HepG2 (cell line): ENCODE results near the gene PPY. TPM values are rescaled to one million over a fixed set of nuclear protein-coding genes. Genes with fewer than 3 reads are reported as not detected.
"Not testable (repeated sequence)": the region's sequence is repeated elsewhere in the genome, so short reads cannot be mapped to it uniquely, and the experiment has no call there.

Experiments used
- AHDC1 ChIP-seq: sonication (generic); formaldehyde crosslinking; IDR thresholded peaks from 2 replicates; pipeline ENCODE4 v1.5.1; 2020; ENCODE audit warnings: mild to moderate bottlenecking, missing genetic modification reagents, borderline replicate concordance
- ATF6 ChIP-seq: sonication (generic); formaldehyde crosslinking; conservative IDR thresholded peaks from 2 replicates; pipeline ENCODE4 v1.4.0; 2020; ENCODE audit warnings: missing genetic modification reagents
- BCL6 ChIP-seq: IDR thresholded peaks from 2 replicates; pipeline ENCODE4 v1.6.1; 2016; ENCODE audit warnings: missing genetic modification reagents, missing compliant biosample characterization
- FOXA3 ChIP-seq: IDR thresholded peaks from 2 replicates; pipeline ENCODE4 v1.6.1; 2016; ENCODE audit warnings: missing genetic modification reagents, missing compliant biosample characterization
- IRF2 ChIP-seq: IDR thresholded peaks from 2 replicates; pipeline ENCODE4 v1.6.1; 2018; ENCODE audit warnings: missing genetic modification reagents, missing compliant biosample characterization
- LCORL ChIP-seq, 2 experiments: fragments of 450-650 bp in 1 of 2; sonication (generic) in 1 of 2; formaldehyde crosslinking in 1 of 2; IDR thresholded peaks; 2 replicates each; pipeline versions ENCODE4 v1.5.0 to v1.6.1; 2017 to 2020; ENCODE audit warnings: antibody characterized with exemption in 1 of 2, missing genetic modification reagents in 1 of 2
- NR2F1 ChIP-seq, 2 experiments: fragments of 450-650 bp in 1 of 2; formaldehyde crosslinking in 1 of 2; IDR thresholded peaks; 2 replicates each; pipeline versions ENCODE4 v1.5.0 to v1.6.1; 2016 to 2020; ENCODE audit warnings: mild to moderate bottlenecking in 1 of 2, missing compliant biosample characterization in 1 of 2, missing genetic modification reagents in 1 of 2, moderate library complexity in 1 of 2
- RFX1 ChIP-seq: fragments of 450-650 bp; IDR thresholded peaks from 2 replicates; pipeline ENCODE4 v1.6.1; 2017
- RNF2 ChIP-seq: fragments of 450-650 bp; conservative IDR thresholded peaks from 2 replicates; pipeline ENCODE4 v1.6.1; 2016; ENCODE audit warnings: low read depth
- SALL1 ChIP-seq: sonication (generic); formaldehyde crosslinking; IDR thresholded peaks from 2 replicates; pipeline ENCODE4 v1.8.0; 2022; ENCODE audit warnings: mild to moderate bottlenecking, missing genetic modification reagents
- THAP11 ChIP-seq: IDR thresholded peaks from 2 replicates; pipeline ENCODE4 v1.6.1; 2016; ENCODE audit warnings: missing biosample characterization, missing genetic modification reagents
- ZBTB25 ChIP-seq: IDR thresholded peaks from 2 replicates; pipeline ENCODE4 v1.6.1; 2018; ENCODE audit warnings: missing genetic modification reagents
- ZMYM2 ChIP-seq: sonication (generic); formaldehyde crosslinking; IDR thresholded peaks from 2 replicates; pipeline ENCODE4 v1.8.0; 2022; ENCODE audit warnings: mild to moderate bottlenecking, missing genetic modification reagents
- ZNF124 ChIP-seq: sonication (generic); formaldehyde crosslinking; IDR thresholded peaks from 2 replicates; pipeline ENCODE4 v1.4.0; 2020; ENCODE audit warnings: missing genetic modification reagents
- ZNF331 ChIP-seq: sonication (generic); formaldehyde crosslinking; IDR thresholded peaks from 2 replicates; pipeline ENCODE4 v1.4.0; 2020; ENCODE audit warnings: missing genetic modification reagents
- ZNF333 ChIP-seq: sonication (generic); formaldehyde crosslinking; IDR thresholded peaks from 2 replicates; pipeline ENCODE4 v1.4.0; 2020; ENCODE audit warnings: mild to moderate bottlenecking, missing genetic modification reagents, borderline replicate concordance
- ZNF512B ChIP-seq: sonication (generic); formaldehyde crosslinking; IDR thresholded peaks from 2 replicates; pipeline ENCODE4 v1.5.1; 2020; ENCODE audit warnings: missing genetic modification reagents, mild to moderate bottlenecking, borderline replicate concordance
- polyA plus RNA-seq, 8 experiments: library from polyadenylated mRNA; depleted of rRNA in 3 of 8; stranded (reverse) in 7 of 8; unstranded in 1 of 8; fragments of >200 nt; fragmentation: Illumina TruSeq in 4 of 8; extraction: Trizol in 4 of 8; gene quantifications; 2 replicates each; pipeline versions ENCODE4 v1.2.1 to v1.2.3, GENCODE V29; 2011 to 2016; ENCODE audit warnings: low read depth in 4 of 8, missing spikeins in 1 of 8, mixed read lengths in 1 of 8; ENCODE audit not compliant: insufficient read depth in 1 of 8
- total RNA-seq, 5 experiments: library from RNA; depleted of rRNA; stranded (reverse); fragments of >200 nt; fragmentation: Illumina TruSeq; extraction: Trizol; gene quantifications; 2 replicates each; pipeline ENCODE4 v1.2.3, GENCODE V29; 2016; ENCODE audit warnings: low read depth in 1 of 5

Gene PPY
- total and polyA plus RNA-seq, 2 of the 13 experiments (the other 11 are each of a cell fraction or from before 2014, with no cell fraction given), result not detected

- peak; percentile 83; the same call in 1 of the 2 replicates for TF ChIP-seq AHDC1 (CRISPR knock-in tag)
- TF ChIP-seq ATF6 (CRISPR knock-in tag), result 0 out of 2 replicates have a peak, but pooled peaks have one; percentile 26
- peak; percentile 56 for TF ChIP-seq BCL6
- peak; percentile 45; the same call in 1 of the 2 replicates for TF ChIP-seq IRF2 (CRISPR knock-in tag)
- TF ChIP-seq ZNF124 (CRISPR knock-in tag), result peak; percentile 26; the same call in 1 of the 2 replicates
- peak; percentile 81; the same call in 1 of the 2 replicates for TF ChIP-seq ZBTB25 (CRISPR knock-in tag)
- TF ChIP-seq LCORL (IDR thresholded peaks at IDR 0.05), result not testable (repeated sequence)
- TF ChIP-seq LCORL (CRISPR knock-in tag; IDR thresholded peaks at IDR 0.05), result peak; percentile 72
- peak; percentile 45; the same call in 1 of the 2 replicates for TF ChIP-seq FOXA3 (CRISPR knock-in tag)
- TF ChIP-seq NR2F1 (CRISPR knock-in tag; IDR thresholded peaks at IDR 0.05), result peak; percentile 41 to 70; a peak in 3 of 4 replicates
- peak; percentile 54; the same call in 1 of the 2 replicates for TF ChIP-seq ZNF331 (CRISPR knock-in tag)
- peak; percentile 94; the same call in 1 of the 2 replicates for TF ChIP-seq ZNF512B (CRISPR knock-in tag)
- peak; percentile 64 for TF ChIP-seq RFX1
- TF ChIP-seq THAP11 (CRISPR knock-in tag), result 0 out of 2 replicates have a peak, but pooled peaks have one; percentile 34
- TF ChIP-seq ZNF333 (CRISPR knock-in tag), result 0 out of 2 replicates have a peak, but pooled peaks have one; percentile 46
- TF ChIP-seq ZMYM2 (CRISPR knock-in tag), result peak; percentile 86
- peak; percentile 94 for TF ChIP-seq SALL1 (CRISPR knock-in tag)
- TF ChIP-seq RNF2, result peak; percentile 83; the same call in 1 of the 2 replicates
Observed at GRCh38 chr17:43972444-43973212, 30.4 kb upstream of the PPY start (continued).
